Anterior cingulate cortex (tissue), 58 donors: ENCODE results near the gene DPY19L3.
"Not testable (repeated sequence)": the region's sequence is repeated elsewhere in the genome, so short reads cannot be mapped to it uniquely, and the experiment has no call there.

ENCODE experiments used
- DNase-seq, 58 donors: peaks; one replicate each; lab custom pipeline; 2025; lab: John Stamatoyannopoulos, UW

Gene DPY19L3

DNA sequence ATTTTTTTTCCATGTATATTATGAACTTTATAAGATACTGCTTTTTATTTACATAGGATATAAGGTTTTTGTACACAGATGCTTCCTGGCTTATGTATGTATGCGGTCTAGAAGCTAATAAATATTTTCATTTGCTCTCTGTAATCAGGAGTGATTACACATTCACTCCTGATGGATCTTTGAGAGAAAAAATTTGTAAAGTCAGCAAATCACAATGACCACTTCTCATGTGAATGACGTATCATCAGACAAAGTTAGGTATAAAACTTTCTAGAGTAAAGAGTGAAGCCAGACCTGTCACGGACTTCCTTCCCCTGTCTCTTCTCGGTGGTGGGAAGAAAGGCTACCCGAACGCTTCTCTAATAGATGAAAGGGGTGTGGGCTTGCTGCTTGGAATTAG lies 31.1 kb downstream of the DPY19L3 start:
- DNase-seq, result no peak

DNA sequence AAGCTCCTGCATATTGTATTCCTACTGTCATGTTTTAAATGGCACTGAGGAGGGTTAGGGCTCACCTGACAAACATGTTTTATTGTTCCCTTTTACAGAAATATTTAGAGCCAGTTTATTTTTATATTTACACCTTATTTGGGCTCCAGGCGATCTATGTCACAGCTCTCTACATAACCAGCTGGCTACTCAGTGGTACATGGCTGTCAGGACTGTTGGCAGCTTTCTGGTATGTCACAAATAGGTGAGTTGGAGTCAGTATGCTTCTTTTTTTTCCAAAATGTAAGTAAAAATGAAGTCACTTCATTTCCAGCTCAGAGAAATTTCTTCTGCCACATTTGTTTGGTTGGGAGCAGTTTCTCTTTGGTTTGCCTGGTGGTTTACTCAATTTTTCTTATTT lies 31.5 kb downstream of the DPY19L3 start:
- no peak for DNase-seq

GRCh38 chr19:32438751-32439150 lies 33.2 kb downstream of the DPY19L3 start:
- no peak for DNase-seq

- DNase-seq, result no peak
Observed at GRCh38 chr19:32442650-32443049, 37.1 kb downstream of the DPY19L3 start.

DNA sequence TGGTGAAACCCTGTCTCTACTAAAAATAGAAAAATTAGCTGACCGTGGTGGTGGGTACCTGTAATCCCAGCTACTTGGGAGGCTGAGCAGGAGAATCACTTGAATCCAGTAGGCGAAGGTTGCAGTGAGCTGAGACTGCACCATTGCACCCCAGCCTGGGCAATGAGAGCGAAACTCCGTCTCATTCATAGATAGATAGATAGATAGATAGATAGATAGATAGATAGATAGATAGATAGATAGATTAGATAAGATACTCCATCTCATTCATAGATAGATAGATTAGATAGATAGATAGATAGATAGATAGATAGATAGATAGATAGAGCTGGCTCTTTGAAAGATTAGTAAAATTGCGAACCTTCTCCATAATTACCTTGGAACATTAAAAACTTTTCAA lies 42.0 kb downstream of the DPY19L3 start:
- DNase-seq, result not testable (repeated sequence)

GRCh38 chr19:32448026-32448425 lies 42.5 kb downstream of the DPY19L3 start:
- DNase-seq, result no peak

DNA sequence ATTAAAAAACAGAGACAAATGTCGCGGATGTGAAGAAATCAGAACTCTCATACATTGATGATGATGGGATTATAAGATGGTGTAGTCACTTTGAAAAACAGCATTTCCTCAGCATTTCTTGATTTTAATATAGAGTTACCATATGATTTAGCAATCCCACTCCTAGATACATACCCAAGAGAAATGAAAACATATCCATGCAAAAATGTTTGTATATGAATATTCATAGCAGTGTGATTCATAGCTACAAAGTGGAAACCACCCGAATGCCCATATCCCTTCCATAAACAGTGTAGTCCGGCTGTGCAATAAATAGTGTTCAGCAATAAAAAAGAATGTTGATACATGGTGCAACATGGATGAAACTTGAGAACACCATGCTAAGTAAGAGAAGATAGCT lies 44.6 kb downstream of the DPY19L3 start:
- DNase-seq, result no peak

DNA sequence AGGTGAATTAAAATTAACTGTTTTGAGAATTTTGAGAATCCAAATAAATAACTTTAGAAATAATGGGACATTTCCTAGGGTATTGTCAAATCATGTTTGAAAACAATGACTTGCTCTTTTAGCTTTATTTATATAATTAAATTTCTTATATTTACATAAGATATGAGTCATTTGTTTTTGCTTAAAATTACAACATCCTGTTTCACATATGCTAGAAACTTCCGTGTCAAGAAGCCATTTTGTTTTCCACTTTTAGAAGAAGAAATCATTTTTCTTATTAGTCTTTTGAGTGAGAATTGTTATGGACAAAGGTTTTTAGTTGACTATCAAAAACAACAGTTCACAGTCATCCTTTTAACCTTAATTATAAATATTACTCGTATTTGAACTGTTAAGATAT lies 48.2 kb downstream of the DPY19L3 start:
- DNase-seq, result no peak

GRCh38 chr19:32456406-32456805 lies 50.8 kb downstream of the DPY19L3 start:
- no peak for DNase-seq

DNA sequence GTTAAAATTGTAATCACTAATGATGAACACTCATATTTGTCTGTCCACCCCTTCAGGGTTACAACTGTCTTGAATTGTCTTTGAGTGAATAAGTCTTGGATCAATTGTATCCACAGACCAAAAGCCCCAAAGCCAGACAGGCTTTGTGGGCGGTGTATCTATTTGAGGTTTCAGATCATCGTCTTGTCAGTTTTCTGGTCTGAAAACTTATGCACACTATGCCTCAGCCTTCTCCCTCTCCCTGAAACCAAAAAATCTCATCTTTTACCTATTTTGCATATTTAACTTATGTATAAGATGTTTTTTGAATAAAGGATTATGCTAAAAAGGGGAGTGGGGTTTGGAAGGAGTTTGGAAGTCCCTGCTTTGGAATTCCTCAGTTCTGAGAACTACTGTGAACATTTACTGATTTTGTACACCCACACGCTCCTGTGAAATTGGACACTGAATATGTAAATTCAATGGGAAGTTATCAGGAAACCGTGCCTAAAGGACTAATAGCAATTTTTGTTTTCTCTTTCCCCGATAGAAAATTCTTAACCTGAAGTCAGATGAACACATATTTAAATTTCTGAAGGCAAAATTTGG lies 52.1 kb downstream of the DPY19L3 start:
- DNase-seq, result no peak

- no peak for DNase-seq
Observed at GRCh38 chr19:32458500-32459123, 53.0 kb downstream of the DPY19L3 start.

GRCh38 chr19:32459204-32459865 lies 53.8 kb downstream of the DPY19L3 start:
- no peak for DNase-seq

DNA sequence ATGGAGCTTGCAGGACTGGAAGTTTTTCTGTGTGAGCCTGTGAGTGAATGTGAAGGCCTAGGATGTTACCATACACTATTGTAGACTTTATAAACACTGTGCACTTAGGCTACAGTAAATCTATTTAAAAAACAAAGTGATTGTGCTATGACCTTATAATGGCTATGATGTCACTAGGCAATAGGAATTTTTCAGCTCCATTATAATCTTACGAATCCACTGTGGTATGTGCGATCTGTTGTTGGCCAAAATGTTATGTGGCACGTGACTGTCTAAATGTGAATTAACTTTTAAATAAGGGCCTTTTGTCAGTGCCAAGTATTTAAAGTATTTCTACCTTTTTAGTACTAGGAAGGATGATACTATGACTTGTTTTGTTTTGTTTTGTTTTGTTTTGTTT lies 54.9 kb downstream of the DPY19L3 start:
- DNase-seq, result no peak

GRCh38 chr19:32464279-32464678 lies 58.7 kb downstream of the DPY19L3 start:
- DNase-seq, result no peak

DNA sequence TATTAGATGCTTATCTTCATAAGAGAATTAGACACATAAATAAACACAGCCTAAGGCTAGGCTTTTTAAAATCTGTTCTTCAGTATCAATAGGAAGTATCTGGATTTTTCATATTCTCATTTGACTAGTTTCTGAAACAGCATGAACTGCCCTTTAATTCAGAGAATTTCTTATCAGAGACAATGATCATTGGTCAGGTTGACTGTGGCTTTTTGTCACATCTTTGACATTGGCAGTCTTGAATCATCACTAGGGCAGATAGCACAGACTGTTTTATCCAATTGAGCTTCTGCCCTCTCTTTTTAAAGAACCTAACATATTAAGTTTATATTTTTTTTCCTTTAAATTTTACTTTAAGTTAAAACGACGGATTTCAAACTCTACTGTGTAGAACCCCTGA lies 59.6 kb downstream of the DPY19L3 start:
- DNase-seq, result no peak

DNA sequence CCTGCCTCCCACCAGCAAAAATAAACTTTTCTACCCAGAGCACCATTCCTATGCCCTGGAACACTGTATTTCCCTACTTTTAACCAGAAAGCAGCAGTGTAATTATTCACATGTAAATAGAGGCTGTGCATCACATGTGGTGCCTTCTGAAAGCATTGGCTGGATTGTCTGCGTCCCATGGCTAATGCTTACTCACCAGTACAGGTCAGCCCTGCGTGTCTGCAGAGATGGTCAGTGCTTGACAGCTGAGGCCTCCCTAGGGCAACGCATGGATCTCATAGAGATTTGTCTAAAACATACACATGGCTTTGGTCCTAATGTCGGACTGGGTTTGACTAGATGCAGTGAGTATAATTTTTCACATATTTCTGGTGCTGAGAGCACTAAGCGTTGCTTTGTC lies 64.2 kb downstream of the DPY19L3 start:
- no peak for DNase-seq

- peak in 15 of 58 donors; percentile 3 to 28 (median 12) for DNase-seq
Observed at GRCh38 chr19:32471095-32471494, 65.5 kb downstream of the DPY19L3 start.

- no peak for DNase-seq
Observed at GRCh38 chr19:32471811-32472210, 66.2 kb downstream of the DPY19L3 start.

GRCh38 chr19:32475141-32476031 lies 69.8 kb downstream of the DPY19L3 start:
- DNase-seq, result peak in 1 of 58 donors; percentile 7

- DNase-seq, result no peak
Observed at GRCh38 chr19:32476032-32476350, 70.4 kb downstream of the DPY19L3 start.

DNA sequence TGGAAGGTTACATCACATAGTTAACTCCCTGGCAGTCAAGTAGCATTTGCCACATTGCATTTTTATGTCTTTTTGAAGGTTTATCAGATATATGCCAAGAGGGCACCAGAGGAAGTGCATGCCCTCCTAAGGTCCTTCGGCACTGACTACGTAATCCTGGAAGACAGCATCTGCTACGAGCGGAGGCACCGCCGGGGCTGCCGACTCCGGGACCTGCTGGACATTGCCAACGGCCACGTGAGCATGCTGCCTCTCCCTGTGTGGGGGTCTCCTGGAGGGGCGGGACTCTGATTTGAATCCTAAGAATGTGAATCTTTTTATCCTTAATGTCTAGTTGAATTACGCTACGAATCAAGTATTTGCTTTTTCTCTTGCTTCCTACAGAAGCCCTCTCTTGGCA lies 74.8 kb downstream of the DPY19L3 start:
- no peak for DNase-seq
